ENCODE measurements around the gene MCFD2. TPM values are rescaled to one million over a fixed set of nuclear protein-coding genes. Genes with fewer than 3 reads are reported as not detected.

MCFD2 gene
- total RNA-seq, 1 donor from 2014 or later = 50.7 TPM

DNA sequence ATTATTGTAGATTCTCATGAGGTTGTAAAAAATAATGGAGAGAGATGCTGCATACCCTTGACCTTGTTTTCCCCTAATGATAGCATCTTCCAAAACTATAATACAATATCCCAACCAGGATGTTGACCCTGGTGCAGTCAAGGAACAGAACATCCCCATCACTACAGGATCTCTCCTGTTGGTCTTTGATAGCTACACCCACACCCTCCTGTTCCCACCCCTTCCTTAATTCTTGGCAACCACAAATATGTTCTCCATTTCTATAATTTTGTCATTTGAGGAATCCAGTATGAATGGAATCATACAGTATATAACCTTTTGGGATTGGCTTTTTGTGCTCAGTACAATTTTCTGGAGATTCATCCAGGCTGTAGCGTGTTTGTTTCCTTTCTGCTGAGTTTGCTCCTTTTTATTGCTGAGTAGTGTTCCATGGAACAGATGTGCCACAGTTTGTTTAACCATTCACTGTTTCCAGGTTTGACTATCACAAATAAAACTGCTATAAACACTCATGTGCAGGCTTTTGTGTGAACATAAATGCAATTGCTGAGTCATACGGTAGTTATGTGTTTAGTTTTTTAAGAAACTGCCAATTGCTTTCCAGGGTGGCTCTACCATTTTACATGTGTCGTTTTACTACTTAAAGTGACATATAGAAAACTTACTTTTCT, 22.2 kb downstream of the MCFD2 start:
- DNase-seq = no peak
- no peak overlapping the region for H3K4me3 Mint-ChIP-seq
- no peak for ATAC-seq (ENCODE audit: low read depth)
- H3K36me3 Mint-ChIP-seq (ENCODE audit: low read depth) = no peaks in the 10 kb centered on the region
- TF ChIP-seq, protein P1, sequence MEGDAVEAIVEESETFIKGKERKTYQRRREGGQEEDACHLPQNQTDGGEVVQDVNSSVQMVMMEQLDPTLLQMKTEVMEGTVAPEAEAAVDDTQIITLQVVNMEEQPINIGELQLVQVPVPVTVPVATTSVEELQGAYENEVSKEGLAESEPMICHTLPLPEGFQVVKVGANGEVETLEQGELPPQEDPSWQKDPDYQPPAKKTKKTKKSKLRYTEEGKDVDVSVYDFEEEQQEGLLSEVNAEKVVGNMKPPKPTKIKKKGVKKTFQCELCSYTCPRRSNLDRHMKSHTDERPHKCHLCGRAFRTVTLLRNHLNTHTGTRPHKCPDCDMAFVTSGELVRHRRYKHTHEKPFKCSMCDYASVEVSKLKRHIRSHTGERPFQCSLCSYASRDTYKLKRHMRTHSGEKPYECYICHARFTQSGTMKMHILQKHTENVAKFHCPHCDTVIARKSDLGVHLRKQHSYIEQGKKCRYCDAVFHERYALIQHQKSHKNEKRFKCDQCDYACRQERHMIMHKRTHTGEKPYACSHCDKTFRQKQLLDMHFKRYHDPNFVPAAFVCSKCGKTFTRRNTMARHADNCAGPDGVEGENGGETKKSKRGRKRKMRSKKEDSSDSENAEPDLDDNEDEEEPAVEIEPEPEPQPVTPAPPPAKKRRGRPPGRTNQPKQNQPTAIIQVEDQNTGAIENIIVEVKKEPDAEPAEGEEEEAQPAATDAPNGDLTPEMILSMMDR (IDR thresholded peaks at IDR 0.05) = no peak
- CTCF ChIA-PET = no interaction called here
- intact Hi-C loops (cut with micrococcal nuclease) = no loop called here
- no peak overlapping the region for H3K27ac Mint-ChIP-seq
- no peaks in the 10 kb centered on the region for H3K9me3 Mint-ChIP-seq
- POLR2A ChIA-PET = no interaction called here
- no peaks in the 10 kb centered on the region for H3K4me1 Mint-ChIP-seq
- H3K27me3 Mint-ChIP-seq = no peaks in the 10 kb centered on the region

DNA sequence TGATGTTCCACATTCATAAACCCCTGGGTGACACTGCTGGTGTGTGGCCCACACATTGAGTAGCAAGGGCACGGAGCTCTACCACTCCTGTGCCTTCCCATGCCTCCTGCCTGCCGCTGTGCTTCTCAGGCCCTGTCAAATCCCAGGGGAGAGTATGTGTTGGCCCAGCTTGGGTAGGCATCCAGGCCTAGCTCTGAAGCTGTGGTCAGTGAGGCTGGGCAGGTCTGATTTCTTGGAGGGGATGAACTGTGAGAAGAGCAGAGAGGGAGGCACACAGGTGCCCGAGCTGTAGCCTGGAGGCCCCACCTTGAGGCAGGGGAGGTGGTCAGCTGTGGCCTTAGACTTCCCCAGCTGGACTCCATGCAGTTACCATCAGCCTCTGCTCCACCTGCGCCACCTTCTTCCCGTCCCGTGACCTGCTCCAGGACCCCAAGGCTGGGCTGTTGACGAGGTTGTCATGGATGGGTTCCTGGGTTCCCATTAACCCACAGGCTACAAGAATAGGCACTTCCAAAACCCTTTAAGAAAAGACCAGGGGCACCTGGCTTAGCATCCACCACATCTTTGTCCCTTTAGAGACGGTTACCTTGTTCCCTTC, 23.6 kb downstream of the MCFD2 start:
- TF ChIP-seq, protein P1 (IDR thresholded peaks at IDR 0.05) = no peak
- ChIA-PET POLR2A (no interaction called here), CTCF (interaction anchor here (1.2 to 3.3 kb wide), 2 partner anchors 241 to 431 kb away, joined by 4 to 12 read pairs; no protein-coding TSS in a partner anchor)
- no peaks in the 10 kb centered on the region for H3K36me3 Mint-ChIP-seq (ENCODE audit: low read depth)
- no peaks in the 10 kb centered on the region for H3K4me1 Mint-ChIP-seq
- no peak overlapping the region for H3K27ac Mint-ChIP-seq
- no peaks in the 10 kb centered on the region for H3K27me3 Mint-ChIP-seq
- H3K4me3 Mint-ChIP-seq = no peak overlapping the region
- intact Hi-C loops (cut with micrococcal nuclease) = no loop called here
- ATAC-seq (ENCODE audit: low read depth) (no peak), DNase-seq (no peak)
- no peaks in the 10 kb centered on the region for H3K9me3 Mint-ChIP-seq

DNA sequence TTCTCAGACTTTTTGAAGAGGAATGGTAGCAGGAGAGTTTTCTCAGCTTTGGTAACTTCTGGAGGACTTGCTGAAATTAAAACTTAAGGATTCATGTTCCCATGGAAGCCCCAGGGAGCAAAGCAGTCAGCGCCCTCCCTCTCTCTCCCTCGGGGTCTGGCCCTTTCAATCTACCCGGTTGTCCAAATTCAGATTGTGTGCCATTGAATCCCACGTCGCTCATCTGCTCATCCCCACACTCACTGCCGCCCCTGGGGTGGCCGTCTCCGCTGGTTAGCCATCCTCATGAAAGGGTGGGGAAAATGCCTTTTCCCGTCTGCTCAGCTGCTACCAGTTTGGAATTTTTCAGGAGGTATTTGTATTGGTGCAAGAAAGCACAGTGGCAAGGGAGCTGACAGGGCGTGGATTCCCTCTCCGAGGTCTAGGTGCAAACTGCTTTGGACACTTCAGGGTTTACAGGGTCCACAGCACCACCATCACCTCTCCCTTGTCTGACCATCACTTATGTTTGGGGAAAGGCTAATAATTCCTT, 27.1 kb downstream of the MCFD2 start:
- H3K4me1 Mint-ChIP-seq = no peaks in the 10 kb centered on the region
- H3K9me3 Mint-ChIP-seq = no peaks in the 10 kb centered on the region
- TF ChIP-seq, protein P1 (IDR thresholded peaks at IDR 0.05) = no peak
- H3K4me3 Mint-ChIP-seq = no peak overlapping the region
- H3K36me3 Mint-ChIP-seq (ENCODE audit: low read depth) = no peaks in the 10 kb centered on the region
- intact Hi-C loops (cut with micrococcal nuclease) = loop anchor here (2.0 kb wide), 2 partner anchors 238 to 878 kb away; no protein-coding TSS in a partner anchor
- H3K27ac Mint-ChIP-seq = no peak overlapping the region
- no peak for DNase-seq
- H3K27me3 Mint-ChIP-seq = no peaks in the 10 kb centered on the region
- POLR2A ChIA-PET = interaction anchor here (0.7 kb wide), 1 partner anchor 256 kb away, joined by 5 read pairs; no protein-coding TSS in a partner anchor
- ATAC-seq (ENCODE audit: low read depth) = no peak
- CTCF ChIA-PET = interaction anchor here (0.6 to 2.1 kb wide), 8 partner anchors 14 to 1006 kb away, joined by 3 to 6 read pairs (median 4); no protein-coding TSS in a partner anchor

DNA sequence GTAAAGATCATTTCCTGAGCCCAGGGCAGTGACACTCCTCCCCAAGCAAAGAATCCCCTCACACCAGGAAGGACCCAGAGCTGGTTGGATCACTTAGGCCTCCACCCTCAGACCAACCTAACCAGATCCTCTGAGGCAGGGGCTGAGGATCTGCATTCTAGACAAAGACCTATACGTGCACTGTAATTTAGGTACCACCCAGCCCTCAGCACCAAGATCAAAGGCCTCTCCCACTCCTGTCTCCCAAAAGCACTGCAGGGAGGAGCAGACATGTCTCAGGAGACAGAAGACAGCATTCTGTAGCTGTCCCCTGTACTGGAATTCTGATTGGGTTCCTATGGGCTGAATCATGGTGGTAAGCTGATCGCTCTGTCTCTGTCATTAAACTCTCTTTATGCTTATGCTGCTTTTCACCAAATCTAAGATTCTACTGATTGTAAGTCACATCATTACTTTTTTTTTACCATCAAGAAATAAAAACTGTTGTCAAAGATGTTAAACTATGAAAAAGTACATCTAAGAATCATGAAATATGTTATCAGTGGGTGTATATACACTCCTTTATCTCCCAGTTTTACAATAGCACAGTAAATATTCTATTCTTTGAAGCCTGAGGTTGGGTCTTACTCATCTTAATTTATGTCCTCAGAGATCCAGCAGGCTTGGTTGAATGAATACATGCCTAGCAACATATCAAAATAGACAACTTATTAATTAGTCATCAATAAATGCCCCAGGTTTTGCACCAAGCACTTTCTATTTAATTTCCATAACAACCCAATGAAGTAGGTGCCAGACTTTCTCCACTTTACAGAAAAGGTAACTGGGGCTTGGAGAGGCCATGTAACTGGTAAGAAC, 28.3 kb downstream of the MCFD2 start:
- intact Hi-C loops (cut with micrococcal nuclease) = no loop called here
- Mint-ChIP-seq H3K4me3 (no peak overlapping the region), H3K36me3 (ENCODE audit: low read depth) (no peaks in the 10 kb centered on the region), H3K4me1 (no peaks in the 10 kb centered on the region), H3K27me3 (no peaks in the 10 kb centered on the region), H3K9me3 (no peaks in the 10 kb centered on the region), H3K27ac (no peak overlapping the region)
- ATAC-seq (ENCODE audit: low read depth) (no peak), DNase-seq (no peak)
- POLR2A ChIA-PET = no interaction called here
- CTCF ChIA-PET = interaction anchor here (0.7 to 2.1 kb wide), 7 partner anchors 22 to 825 kb away, joined by 3 to 5 read pairs (median 3); no protein-coding TSS in a partner anchor
- TF ChIP-seq, protein P1 (IDR thresholded peaks at IDR 0.05) = no peak
